Fibroblast of lung (primary cell): ENCODE results near the gene BST2. TPM values are rescaled to one million over a fixed set of nuclear protein-coding genes. Genes with fewer than 3 reads are reported as not detected.

Experiments used
- DNase-seq, 2 donors: peaks; one replicate each; pipeline versions ENCODE4 v3.0.0 to v3.0.0-alpha.2; 2010; ENCODE audit warnings: low read depth in 2 of 2
- H2AFZ ChIP-seq: 2 replicates; pipeline ENCODE4 v1.5.1; 2012; ENCODE audit warnings: low read length, control low read depth, inconsistent platforms
- H3K27ac ChIP-seq: 2 replicates; pipeline ENCODE4 v1.5.1; 2011; ENCODE audit warnings: low read length, control low read depth; ENCODE audit not compliant: insufficient read depth
- H3K27me3 ChIP-seq: 2 replicates; pipeline ENCODE4 v1.5.1; 2011; ENCODE audit warnings: mild to moderate bottlenecking, low read length; ENCODE audit not compliant: control insufficient read depth, insufficient read depth
- H3K36me3 ChIP-seq: 2 replicates; pipeline ENCODE4 v1.5.1; 2011; ENCODE audit warnings: low read length; ENCODE audit not compliant: control insufficient read depth, insufficient read depth
- H3K4me1 ChIP-seq: 2 replicates; pipeline ENCODE4 v1.5.1; 2011; ENCODE audit warnings: low read length; ENCODE audit not compliant: control insufficient read depth, insufficient read depth; ENCODE audit errors: extremely low read depth
- H3K4me2 ChIP-seq: 2 replicates; pipeline ENCODE4 v1.5.1; 2011; ENCODE audit warnings: low read length, control low read depth; ENCODE audit not compliant: insufficient read depth; ENCODE audit errors: extremely low read depth
- H3K4me3 ChIP-seq, 4 experiments: fragments of 200-600 bp in 1 of 4; sonication (generic) in 1 of 4; replicated peaks in 1 of 4; 2 replicates each; pipeline ENCODE4 v1.5.1; 2011 to 2016; ENCODE audit warnings: low read length in 4 of 4, low read depth in 3 of 4, mild to moderate bottlenecking in 3 of 4, control low read depth in 2 of 4, inconsistent platforms in 1 of 4, mixed read lengths in 1 of 4; ENCODE audit not compliant: insufficient read depth in 1 of 4; ENCODE audit errors: control extremely low read depth in 1 of 4
- H3K79me2 ChIP-seq: 2 replicates; pipeline ENCODE4 v1.5.1; 2012; ENCODE audit warnings: mild to moderate bottlenecking, low read length, inconsistent platforms; ENCODE audit not compliant: control insufficient read depth, insufficient read depth
- H3K9ac ChIP-seq: 2 replicates; pipeline ENCODE4 v1.5.1; 2011; ENCODE audit warnings: mild to moderate bottlenecking, low read length, control low read depth; ENCODE audit not compliant: insufficient read depth
- H3K9me3 ChIP-seq: 2 replicates; pipeline ENCODE4 v1.5.1; 2012; ENCODE audit warnings: low read depth, low read length; ENCODE audit not compliant: control insufficient read depth, insufficient read depth
- H4K20me1 ChIP-seq: 2 replicates; pipeline ENCODE4 v1.5.1; 2011; ENCODE audit warnings: low read length; ENCODE audit not compliant: control insufficient read depth, insufficient read depth; ENCODE audit errors: extremely low read depth
- EZH2 ChIP-seq: IDR thresholded peaks from 2 replicates; pipeline ENCODE4 v1.5.1; 2012; ENCODE audit warnings: low read length, control low read depth, mild to moderate bottlenecking; ENCODE audit errors: missing control alignments
- polyA plus RNA-seq, 2 donors: library from polyadenylated mRNA; depleted of rRNA in 1 of 2; stranded (reverse) in 1 of 2; unstranded in 1 of 2; fragments of >200 nt; gene quantifications; 2 replicates each; pipeline ENCODE4 v1.2.1, GENCODE V29; 2011 to 2012; ENCODE audit warnings: missing spikeins in 1 of 2
- total RNA-seq: library from RNA; depleted of rRNA; stranded (reverse); fragments of >200 nt; gene quantifications from 2 replicates; pipeline ENCODE4 v1.2.1, GENCODE V29; 2014
- TF ChIP-seq, protein P1 (sequence below), 2 donors: IDR thresholded peaks in 1 of 2; conservative IDR thresholded peaks in 1 of 2; 1 replicate in 1 of 2; 2 replicates in 1 of 2; pipeline ENCODE4 v1.5.1; 2011 to 2012; ENCODE audit warnings: low read length in 2 of 2, control low read depth in 1 of 2, inconsistent platforms in 1 of 2, low read depth in 1 of 2, mild to moderate bottlenecking in 1 of 2

BST2 gene
- total and polyA plus RNA-seq, 2 donors (not counting 1 experiment from before 2014, with no cell fraction given), result 4.3 to 5.6 TPM

DNA sequence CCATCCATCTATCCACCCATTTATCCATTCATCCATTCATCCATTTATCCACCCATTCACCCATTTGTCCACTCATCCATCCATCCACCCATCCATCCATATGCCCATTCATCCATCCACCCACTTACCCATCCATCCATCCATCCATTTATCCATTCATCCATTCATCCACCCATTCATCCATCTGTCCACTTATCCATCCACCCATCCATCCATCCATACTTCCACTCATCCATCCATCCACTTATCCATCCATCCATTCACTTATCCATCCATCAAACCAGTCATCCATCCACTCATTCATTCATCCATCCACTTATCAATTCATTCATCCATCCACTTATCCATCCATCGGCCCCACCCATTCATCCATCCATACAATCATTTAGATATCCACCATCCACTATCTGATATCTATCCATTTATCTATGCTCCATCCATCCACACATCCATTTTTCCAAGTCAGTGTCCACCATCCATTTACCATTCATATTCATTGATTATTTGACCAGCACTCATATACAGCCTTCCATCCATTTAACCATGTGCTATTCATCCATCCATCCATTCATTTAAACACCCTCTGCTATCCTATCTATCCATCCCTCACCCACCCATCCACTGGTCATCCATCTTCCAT is 40.2 kb upstream of the BST2 start:
- no peak for TF ChIP-seq EZH2
- TF ChIP-seq, protein P1, sequence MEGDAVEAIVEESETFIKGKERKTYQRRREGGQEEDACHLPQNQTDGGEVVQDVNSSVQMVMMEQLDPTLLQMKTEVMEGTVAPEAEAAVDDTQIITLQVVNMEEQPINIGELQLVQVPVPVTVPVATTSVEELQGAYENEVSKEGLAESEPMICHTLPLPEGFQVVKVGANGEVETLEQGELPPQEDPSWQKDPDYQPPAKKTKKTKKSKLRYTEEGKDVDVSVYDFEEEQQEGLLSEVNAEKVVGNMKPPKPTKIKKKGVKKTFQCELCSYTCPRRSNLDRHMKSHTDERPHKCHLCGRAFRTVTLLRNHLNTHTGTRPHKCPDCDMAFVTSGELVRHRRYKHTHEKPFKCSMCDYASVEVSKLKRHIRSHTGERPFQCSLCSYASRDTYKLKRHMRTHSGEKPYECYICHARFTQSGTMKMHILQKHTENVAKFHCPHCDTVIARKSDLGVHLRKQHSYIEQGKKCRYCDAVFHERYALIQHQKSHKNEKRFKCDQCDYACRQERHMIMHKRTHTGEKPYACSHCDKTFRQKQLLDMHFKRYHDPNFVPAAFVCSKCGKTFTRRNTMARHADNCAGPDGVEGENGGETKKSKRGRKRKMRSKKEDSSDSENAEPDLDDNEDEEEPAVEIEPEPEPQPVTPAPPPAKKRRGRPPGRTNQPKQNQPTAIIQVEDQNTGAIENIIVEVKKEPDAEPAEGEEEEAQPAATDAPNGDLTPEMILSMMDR (conservative IDR thresholded peaks at IDR 0.05 in 1 of 2, IDR thresholded peaks at IDR 0.05 in 1 of 2; ENCODE audit: low read depth in 1 of 2, low read length in 2 of 2), result no peak
- no peak overlapping the region for H3K4me2 ChIP-seq
- H3K27me3 ChIP-seq, result peaks cover 12% of the 10 kb centered on the region
- H3K79me2 ChIP-seq, result no peaks in the 10 kb centered on the region
- no peak overlapping the region for H3K4me3 ChIP-seq
- DNase-seq, result no peak
- H2AFZ ChIP-seq, result no peak overlapping the region
- H3K9me3 ChIP-seq, result no peaks in the 10 kb centered on the region
- no peaks in the 10 kb centered on the region for H3K4me1 ChIP-seq
- H4K20me1 ChIP-seq, result no peaks in the 10 kb centered on the region
- H3K36me3 ChIP-seq, result no peaks in the 10 kb centered on the region
- H3K27ac ChIP-seq, result no peak overlapping the region
- no peak overlapping the region for H3K9ac ChIP-seq

DNA sequence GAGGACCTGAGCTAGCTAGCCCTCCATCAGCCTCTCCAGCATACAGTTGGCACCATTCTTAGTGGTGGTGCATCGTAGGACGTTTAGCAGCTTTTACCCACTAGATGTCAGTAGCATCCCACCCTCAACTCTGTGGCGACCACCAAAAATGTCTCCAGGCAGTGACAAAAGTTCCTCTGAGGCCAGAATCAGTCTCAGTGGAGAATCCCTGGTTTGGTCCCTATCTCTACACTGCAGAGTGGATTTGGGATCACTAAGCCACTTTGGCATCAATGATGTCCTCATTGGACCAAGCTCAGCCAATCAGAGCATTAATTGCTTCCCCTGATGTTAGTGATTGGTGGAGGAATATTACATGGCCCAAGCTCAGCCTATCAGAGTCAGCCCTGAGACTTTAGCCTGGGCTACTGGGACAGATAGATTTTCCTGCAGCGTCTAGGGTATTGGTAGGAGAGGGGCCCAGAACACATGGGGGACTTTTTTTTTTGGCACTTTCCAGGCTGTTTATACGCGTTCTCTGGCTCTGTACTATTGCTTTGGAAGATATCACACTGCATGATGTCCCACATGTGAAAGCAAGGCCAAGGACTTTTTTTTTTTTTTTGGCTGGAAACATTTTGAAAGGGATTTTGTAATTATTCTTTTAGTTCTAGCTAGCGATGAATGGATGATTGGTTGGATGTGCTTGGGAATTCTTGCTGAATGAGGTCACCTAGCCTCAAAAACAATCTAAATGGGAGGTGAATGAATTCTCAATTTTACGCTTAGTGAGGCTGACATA is 36.0 kb upstream of the BST2 start:
- H3K27me3 ChIP-seq, result peaks cover 3% of the 10 kb centered on the region
- TF ChIP-seq EZH2, result no peak
- TF ChIP-seq, protein P1 (conservative IDR thresholded peaks at IDR 0.05 in 1 of 2, IDR thresholded peaks at IDR 0.05 in 1 of 2; ENCODE audit: low read depth in 1 of 2, low read length in 2 of 2), result peak; percentile 24 to 49
- DNase-seq, result peak in 1 of 2 donors; percentile 71

DNA sequence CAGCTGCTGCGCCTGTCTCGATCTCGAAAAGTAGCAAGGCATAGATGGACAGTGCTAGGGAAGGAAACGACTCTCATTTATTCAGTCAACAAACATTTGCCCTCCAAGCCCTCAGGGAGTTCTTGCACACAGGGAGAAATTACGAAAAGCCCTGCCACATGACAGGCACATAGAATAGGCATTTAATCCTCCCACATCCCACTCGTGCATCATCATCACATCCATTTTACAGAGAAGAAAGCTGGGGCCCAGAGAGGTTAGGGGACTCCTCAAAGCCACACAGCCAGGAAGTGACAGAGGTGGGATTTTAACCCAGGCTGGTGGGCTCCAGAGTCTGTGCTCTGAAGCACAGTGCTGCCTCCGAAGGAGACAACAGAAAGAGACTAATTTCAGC is 31.4 kb upstream of the BST2 start:
- Histone ChIP-seq H3K79me2 (no peaks in the 10 kb centered on the region), H3K27ac (no peak overlapping the region), H2AFZ (no peak overlapping the region), H3K4me3 (no peak overlapping the region), H3K9me3 (no peaks in the 10 kb centered on the region), H3K9ac (no peak overlapping the region), H4K20me1 (no peaks in the 10 kb centered on the region), H3K4me2 (no peak overlapping the region), H3K36me3 (no peaks in the 10 kb centered on the region), H3K27me3 (no peaks in the 10 kb centered on the region), H3K4me1 (no peaks in the 10 kb centered on the region)
- TF ChIP-seq, protein P1 (conservative IDR thresholded peaks at IDR 0.05 in 1 of 2, IDR thresholded peaks at IDR 0.05 in 1 of 2; ENCODE audit: low read depth in 1 of 2, low read length in 2 of 2), result no peak
- TF ChIP-seq EZH2, result no peak
- no peak for DNase-seq

More for the DNA sequence above, 36.0 kb upstream of the BST2 start:
- no peak overlapping the region for H3K4me3 ChIP-seq
- no peaks in the 10 kb centered on the region for H3K4me1 ChIP-seq
- no peak overlapping the region for H3K27ac ChIP-seq
- H2AFZ ChIP-seq, result no peak overlapping the region
- H3K9me3 ChIP-seq, result no peaks in the 10 kb centered on the region
- no peaks in the 10 kb centered on the region for H3K36me3 ChIP-seq
- H3K79me2 ChIP-seq, result no peaks in the 10 kb centered on the region
- no peak overlapping the region for H3K4me2 ChIP-seq
- H3K9ac ChIP-seq, result no peak overlapping the region
- no peaks in the 10 kb centered on the region for H4K20me1 ChIP-seq
